Transverse colon (tissue), 4 donors: ENCODE data around the gene LMTK2.

Source experiments
- POLR2AphosphoS5 ChIP-seq, 3 donors: sonication (generic); formaldehyde crosslinking; IDR thresholded peaks; one replicate each; pipeline ENCODE4 v1.6.1; 2016; ENCODE audit warnings: antibody characterized with exemption in 3 of 3
- TF ChIP-seq, protein P1 (sequence below), 5 experiments: fragments of 200-600 bp in 3 of 5; fragments of 450-650 bp in 2 of 5; sonication (generic) in 3 of 5; IDR thresholded peaks; 1 replicate in 2 of 5; 2 replicates in 3 of 5; pipeline ENCODE4 v1.5.1; 2016 to 2017; ENCODE audit warnings: antibody characterized with exemption in 5 of 5, inconsistent platforms in 3 of 5, mild to moderate bottlenecking in 2 of 5, moderate library complexity in 1 of 5

DNA sequence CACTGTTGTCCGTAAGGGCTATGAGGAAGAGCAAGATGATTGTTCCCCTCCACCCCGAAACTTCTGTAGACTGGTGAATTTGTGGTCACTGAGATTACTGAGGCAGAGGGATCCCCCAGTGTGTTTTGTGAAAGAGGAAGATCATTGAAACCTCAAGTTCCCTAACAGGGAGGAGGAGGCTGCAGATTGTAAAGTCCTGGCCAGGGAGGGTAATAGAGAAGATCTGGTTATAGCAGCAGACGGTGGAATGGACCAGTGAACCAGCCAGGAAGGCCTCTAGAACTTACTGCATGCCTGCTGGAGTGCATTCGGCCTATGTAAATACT is 31.1 kb downstream of the LMTK2 start:
- TF ChIP-seq, protein P1, sequence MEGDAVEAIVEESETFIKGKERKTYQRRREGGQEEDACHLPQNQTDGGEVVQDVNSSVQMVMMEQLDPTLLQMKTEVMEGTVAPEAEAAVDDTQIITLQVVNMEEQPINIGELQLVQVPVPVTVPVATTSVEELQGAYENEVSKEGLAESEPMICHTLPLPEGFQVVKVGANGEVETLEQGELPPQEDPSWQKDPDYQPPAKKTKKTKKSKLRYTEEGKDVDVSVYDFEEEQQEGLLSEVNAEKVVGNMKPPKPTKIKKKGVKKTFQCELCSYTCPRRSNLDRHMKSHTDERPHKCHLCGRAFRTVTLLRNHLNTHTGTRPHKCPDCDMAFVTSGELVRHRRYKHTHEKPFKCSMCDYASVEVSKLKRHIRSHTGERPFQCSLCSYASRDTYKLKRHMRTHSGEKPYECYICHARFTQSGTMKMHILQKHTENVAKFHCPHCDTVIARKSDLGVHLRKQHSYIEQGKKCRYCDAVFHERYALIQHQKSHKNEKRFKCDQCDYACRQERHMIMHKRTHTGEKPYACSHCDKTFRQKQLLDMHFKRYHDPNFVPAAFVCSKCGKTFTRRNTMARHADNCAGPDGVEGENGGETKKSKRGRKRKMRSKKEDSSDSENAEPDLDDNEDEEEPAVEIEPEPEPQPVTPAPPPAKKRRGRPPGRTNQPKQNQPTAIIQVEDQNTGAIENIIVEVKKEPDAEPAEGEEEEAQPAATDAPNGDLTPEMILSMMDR (IDR thresholded peaks at IDR 0.05): no peak
- no peak for TF ChIP-seq POLR2AphosphoS5 (IDR thresholded peaks at IDR 0.05)
